GM18868 (cell line): ENCODE measurements around the gene GLRA3.
A peak's percentile ranks its signal among the peaks of the same experiment; 100 is the strongest.
"Not testable (repeated sequence)": the region's sequence is repeated elsewhere in the genome, so short reads cannot be mapped to it uniquely, and the experiment has no call there.

Experiments used
- ATAC-seq: cut with Tn5 transposase; IDR thresholded peaks from one replicate; pipeline ENCODE4 v1.9.1; 2021; ENCODE audit warnings: mild to moderate bottlenecking, moderate library complexity; ENCODE audit not compliant: unreplicated experiment

The GLRA3 gene

GRCh38 chr4:174669270-174669669 is 159.8 kb downstream of the GLRA3 start:
- ATAC-seq, result no peak

GRCh38 chr4:174665799-174666198 is 163.2 kb downstream of the GLRA3 start:
- ATAC-seq, result no peak

GRCh38 chr4:174663216-174663615 is 165.8 kb downstream of the GLRA3 start:
- no peak for ATAC-seq

GRCh38 chr4:174658246-174658645 is 170.8 kb downstream of the GLRA3 start:
- ATAC-seq, result no peak

- no peak for ATAC-seq
Measured at GRCh38 chr4:174657472-174657871, 171.6 kb downstream of the GLRA3 start.

- ATAC-seq, result no peak
Measured at GRCh38 chr4:174654634-174655033, 174.4 kb downstream of the GLRA3 start.

- ATAC-seq, result no peak
Measured at GRCh38 chr4:174650711-174651355, 178.2 kb downstream of the GLRA3 start.

GRCh38 chr4:174648812-174649211 is 180.2 kb downstream of the GLRA3 start:
- no peak for ATAC-seq

- no peak for ATAC-seq
Measured at GRCh38 chr4:174646326-174646725, 182.7 kb downstream of the GLRA3 start.

- no peak for ATAC-seq
Measured at GRCh38 chr4:174640146-174640545, 188.9 kb downstream of the GLRA3 start.

GRCh38 chr4:174635732-174636131 is 193.3 kb downstream of the GLRA3 start:
- no peak for ATAC-seq

GRCh38 chr4:174633399-174633798 is 195.6 kb downstream of the GLRA3 start:
- no peak for ATAC-seq

- peak; percentile 79 for ATAC-seq
Measured at GRCh38 chr4:174631901-174632758, 196.9 kb downstream of the GLRA3 start.

- ATAC-seq, result not testable (repeated sequence)
Measured at GRCh38 chr4:174629907-174630450, 199.1 kb downstream of the GLRA3 start.

GRCh38 chr4:174629265-174629664 is 199.8 kb downstream of the GLRA3 start:
- no peak for ATAC-seq

GRCh38 chr4:174628191-174628590 is 200.9 kb downstream of the GLRA3 start:
- ATAC-seq, result no peak

GRCh38 chr4:174627473-174627872 is 201.6 kb downstream of the GLRA3 start:
- no peak for ATAC-seq

GRCh38 chr4:174626342-174627008 is 202.6 kb downstream of the GLRA3 start:
- no peak for ATAC-seq

- ATAC-seq, result no peak
Measured at GRCh38 chr4:174616661-174617060, 212.4 kb downstream of the GLRA3 start.

GRCh38 chr4:174613979-174614378 is 215.1 kb downstream of the GLRA3 start:
- ATAC-seq, result no peak

- no peak for ATAC-seq
Measured at GRCh38 chr4:174611792-174612191, 217.3 kb downstream of the GLRA3 start.
